HG03135 (cell line): ENCODE data around the gene MAP1B.
"Not testable (repeated sequence)": the region's sequence is repeated elsewhere in the genome, so short reads cannot be mapped to it uniquely, and the experiment has no call there.

ENCODE experiments used
- ATAC-seq: cut with Tn5 transposase; IDR thresholded peaks from one replicate; pipeline ENCODE4 v1.9.1; 2021; ENCODE audit warnings: mild to moderate bottlenecking, moderate library complexity; ENCODE audit not compliant: unreplicated experiment

Gene MAP1B

DNA sequence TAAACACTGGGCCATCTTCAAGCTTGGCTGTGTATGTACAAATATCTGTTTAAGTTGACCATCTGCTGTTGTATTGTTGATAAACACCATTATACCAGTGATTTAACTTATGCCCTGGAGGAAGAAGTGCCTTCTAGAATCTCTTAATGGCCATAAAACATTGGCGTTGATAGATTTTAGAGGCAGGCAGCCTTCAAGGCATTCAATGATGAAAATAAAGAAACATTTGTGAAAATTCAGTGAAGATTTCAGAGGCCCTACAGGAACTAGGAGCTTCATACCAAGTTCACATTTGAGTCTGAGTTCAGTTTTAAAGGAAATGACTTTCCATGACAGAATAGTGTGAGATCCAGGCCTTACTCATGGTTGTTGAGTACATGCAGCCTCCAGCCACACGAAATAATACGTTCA is 52.2 kb downstream of the MAP1B start:
- no peak for ATAC-seq

DNA sequence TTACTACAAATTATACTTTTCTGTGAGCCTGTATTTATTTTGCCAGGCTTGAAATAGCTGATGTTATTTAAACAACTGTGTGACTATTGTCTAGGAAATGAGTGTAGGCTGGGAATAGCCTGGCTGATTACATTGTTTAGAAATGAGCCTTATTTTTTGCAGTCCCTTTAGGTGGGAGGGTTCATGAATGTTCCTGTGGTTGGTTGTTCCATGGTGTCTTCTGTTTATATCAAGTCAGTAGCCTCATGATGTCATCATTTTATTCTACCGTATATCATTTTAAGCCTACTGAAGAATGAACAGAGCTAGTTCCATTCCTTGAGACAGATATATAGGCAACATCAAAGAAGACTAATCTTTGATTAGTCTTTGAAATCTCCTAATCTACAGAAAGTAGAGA is 53.1 kb downstream of the MAP1B start:
- ATAC-seq = no peak

DNA sequence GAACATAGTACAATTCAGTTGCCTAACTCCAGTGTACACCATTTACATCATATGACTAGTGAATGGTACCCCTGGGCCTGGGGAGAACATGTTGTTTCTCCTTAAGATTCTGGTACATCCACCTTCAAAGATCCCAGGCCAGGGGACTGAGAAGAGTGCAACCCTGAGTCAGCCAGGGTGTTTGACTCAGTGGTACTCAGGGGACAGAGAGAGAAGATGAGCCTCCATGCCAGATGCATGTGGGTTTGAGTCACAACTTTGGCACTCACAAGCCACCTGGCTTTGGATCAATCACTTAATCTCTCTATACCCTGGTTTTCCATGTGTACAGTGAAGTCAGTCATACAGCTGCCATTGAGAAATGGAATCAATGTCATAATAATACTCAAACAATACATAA is 53.7 kb downstream of the MAP1B start:
- no peak for ATAC-seq

DNA sequence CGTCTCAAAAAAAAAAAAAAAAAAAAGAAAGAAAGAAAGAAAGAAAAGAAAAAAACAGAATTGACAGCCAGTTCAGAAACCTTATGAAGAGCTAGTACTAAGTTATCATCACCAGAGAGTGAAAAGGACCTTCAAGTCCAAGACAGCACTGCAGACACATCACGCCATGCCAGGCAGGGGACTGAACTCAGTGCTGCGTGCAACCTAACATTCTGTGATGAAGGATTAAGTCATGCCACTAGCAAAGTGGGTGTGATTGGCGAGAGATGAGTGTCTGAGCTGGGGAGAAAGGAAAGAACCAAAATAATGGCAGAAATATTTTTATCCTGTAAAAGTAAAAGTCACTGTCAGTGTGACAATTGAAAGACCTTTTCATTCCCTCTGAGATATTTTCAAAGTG is 54.7 kb downstream of the MAP1B start:
- no peak for ATAC-seq

GRCh38 chr5:72163349-72163983 is 56.2 kb downstream of the MAP1B start:
- ATAC-seq = no peak

DNA sequence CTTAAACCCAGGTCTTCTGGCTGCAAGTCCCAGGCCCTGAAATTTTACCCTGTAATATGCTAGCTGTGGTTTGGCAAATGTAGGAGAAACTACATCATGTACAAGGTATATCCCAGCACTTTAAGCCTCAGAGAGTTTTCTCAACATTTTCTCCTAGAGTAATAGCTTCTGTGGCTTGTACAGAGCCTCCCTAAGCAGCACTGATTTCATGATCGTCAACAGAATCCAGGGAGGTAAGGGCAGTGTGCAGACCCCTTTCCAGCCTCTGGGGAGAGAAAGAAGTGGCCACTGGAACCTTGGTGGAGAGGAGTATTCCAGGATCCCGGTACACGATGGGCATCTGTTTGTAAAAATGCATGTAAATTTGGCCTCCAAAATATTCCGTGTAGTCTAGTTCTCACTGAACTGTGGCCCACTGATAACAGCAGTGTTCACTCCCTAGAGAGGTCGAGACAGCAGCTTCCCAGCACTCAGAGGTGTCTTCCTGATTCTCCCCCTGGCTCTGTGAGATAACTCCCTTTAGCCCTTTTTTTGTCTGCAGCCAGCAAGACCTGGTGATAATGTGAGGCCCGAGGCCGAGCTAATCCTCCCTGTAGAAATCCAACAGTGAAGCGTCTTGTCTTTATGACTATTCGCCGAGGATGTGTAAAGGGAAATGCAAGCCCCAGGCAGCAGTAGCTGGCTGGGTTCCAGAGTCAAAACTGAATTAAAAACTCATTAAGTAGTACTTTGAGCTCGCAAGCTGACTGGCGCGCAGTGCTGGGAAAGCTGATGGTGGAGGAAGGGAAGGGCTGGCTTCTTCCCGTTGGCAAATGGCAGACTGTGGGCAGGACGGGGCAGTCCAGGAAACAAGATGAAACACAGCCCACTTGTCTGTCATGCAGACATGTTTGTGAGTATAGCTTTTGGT is 59.0 kb downstream of the MAP1B start:
- ATAC-seq = no peak

GRCh38 chr5:72167257-72167656 is 60.0 kb downstream of the MAP1B start:
- ATAC-seq = no peak

- ATAC-seq = no peak
Observed at GRCh38 chr5:72167804-72168203, 60.5 kb downstream of the MAP1B start.

- no peak for ATAC-seq
Observed at GRCh38 chr5:72170101-72170500, 62.8 kb downstream of the MAP1B start.

GRCh38 chr5:72171181-72171580 is 63.9 kb downstream of the MAP1B start:
- not testable (repeated sequence) for ATAC-seq

DNA sequence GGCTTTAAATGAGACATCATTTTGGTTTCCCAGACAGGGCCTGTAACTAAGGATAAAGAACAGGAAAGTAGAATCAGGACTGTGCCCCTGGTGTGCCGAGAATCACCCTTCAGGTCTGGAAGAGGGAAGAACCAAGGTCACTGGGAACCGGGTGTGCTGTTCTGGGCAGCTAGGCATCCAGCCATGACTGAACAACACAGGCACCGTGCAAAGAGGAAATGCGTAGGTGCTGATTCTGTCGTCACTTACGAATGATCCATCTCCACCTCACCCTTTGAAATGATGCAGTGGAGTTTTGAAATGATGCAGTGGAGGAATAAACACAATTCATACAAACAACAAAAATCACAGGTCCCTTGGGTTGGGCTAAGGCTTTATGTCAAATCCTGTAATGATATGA is 64.4 kb downstream of the MAP1B start:
- ATAC-seq = no peak

DNA sequence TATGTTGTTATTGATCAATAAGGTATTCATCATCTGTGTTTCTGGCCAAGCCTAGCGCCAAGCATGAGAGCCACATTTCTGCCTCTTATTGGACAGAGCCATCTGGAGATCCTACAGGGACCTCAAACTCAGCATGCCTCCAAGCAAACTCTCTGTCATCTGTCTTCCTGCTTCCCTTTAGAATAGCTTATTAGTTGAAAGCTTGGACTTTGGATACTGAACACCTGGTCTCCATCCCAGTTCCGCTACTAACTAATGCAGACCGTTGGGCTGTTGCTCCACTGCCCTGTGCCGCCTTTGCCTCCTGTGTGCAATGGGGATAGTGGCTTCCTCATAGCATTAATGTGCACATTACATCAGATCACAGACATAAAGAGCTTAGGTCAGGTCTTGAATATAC is 65.5 kb downstream of the MAP1B start:
- no peak for ATAC-seq

DNA sequence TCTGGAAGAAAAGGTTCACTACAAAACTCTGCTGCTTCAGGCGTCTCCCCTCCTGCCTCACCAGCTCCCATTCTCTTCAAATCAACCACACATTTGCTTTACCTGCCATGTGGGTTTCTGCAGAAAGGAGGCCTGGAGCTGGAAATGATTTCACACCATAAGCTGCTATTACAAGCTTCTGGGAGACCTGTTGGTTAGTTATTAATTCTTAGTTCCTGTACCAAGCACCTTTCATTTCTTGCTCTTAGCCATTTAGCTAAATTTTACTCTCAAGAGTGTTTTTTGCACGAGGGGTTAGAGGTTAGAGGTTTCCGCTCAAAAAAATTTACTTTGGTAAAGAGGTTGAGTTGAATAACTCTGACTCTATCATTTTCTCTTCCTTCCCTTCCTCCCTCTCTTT is 70.3 kb downstream of the MAP1B start:
- ATAC-seq = no peak

- ATAC-seq = no peak
Observed at GRCh38 chr5:72179028-72179815, 71.9 kb downstream of the MAP1B start.

GRCh38 chr5:72179816-72180440 is 72.7 kb downstream of the MAP1B start:
- no peak for ATAC-seq

DNA sequence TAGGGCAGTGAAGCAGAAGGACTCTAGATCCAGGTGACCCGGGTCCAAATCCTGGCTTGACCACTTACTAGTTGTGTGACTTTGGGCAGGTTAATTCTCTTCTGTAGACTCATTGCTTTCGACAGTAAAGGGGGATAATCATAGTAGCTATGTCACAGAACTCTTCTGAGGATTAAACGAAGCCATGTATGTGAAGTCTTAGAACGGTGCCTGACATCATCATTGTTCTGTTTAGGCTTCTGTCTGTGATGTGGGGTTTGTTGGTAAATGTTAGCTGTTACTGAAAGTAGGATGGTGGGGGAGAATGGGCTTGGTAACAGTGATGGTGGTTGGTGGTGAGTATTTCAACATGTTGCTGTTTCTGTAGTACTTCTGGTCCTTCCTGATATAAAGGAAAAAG is 73.7 kb downstream of the MAP1B start:
- no peak for ATAC-seq

DNA sequence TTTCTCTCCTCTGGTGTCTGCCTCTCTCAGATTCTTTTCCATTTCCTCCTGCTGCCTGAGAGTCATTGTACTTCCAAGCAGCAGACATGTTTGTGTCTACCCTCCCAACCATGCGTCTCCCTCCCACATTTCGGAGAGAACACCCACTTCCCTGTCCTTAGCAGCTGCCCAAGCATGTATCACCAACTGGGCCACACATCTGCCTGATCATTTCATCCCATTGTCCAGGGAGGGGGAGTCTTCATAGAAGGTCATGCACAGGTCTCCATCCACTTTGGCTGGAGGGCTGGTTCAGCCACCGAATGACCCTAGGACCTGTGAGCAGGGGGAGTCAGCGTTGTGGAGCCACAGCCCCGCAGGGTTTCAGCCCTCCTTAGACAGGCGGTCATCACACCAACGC is 75.4 kb downstream of the MAP1B start:
- no peak for ATAC-seq

GRCh38 chr5:72183101-72183520 is 75.8 kb downstream of the MAP1B start:
- ATAC-seq = no peak

- no peak for ATAC-seq
Observed at GRCh38 chr5:72184408-72184807, 77.1 kb downstream of the MAP1B start.

- no peak for ATAC-seq
Observed at GRCh38 chr5:72185496-72186329, 78.4 kb downstream of the MAP1B start.
